GM18868 (cell line): Measurements from ENCODE around the gene ITM2C.

Experiments
- ATAC-seq: cut with Tn5 transposase; IDR thresholded peaks from one replicate; pipeline ENCODE4 v1.9.1; 2021; ENCODE audit warnings: mild to moderate bottlenecking, moderate library complexity; ENCODE audit not compliant: unreplicated experiment

The ITM2C gene

DNA sequence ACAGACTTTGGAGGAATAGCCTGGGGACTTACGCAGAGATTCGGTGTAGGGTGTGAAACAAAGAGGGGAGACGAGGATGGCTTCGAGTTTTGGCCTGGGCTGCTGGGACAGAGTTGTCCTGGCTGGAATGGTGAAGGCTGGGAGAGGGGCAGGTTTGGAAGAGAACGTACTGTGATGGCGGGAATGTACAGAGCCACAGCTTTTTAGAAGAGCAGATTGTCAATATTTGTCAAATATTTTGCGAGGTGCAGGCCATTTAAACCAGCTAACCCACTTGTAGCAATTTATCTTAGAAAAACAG is 14.4 kb upstream of the ITM2C start:
- ATAC-seq = no peak

DNA sequence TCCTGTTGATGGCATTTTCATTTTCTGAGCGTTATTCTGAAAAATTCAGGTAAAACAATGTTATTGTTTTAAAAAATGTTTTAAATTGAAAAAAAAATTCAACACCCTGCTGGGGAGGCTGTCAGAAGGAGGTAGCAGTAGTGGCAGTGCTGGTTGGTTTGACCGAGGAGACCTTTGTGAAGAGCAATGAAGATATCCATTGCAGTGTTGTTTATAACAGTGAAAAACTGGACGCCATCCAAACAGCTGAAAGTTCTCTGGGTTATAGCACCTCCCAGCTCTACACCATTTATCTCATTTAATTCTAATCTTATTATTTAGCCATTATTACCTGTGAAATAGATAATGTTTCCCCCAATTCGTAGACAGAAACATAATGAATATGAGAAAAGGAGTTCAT is 12.6 kb upstream of the ITM2C start:
- ATAC-seq = no peak

DNA sequence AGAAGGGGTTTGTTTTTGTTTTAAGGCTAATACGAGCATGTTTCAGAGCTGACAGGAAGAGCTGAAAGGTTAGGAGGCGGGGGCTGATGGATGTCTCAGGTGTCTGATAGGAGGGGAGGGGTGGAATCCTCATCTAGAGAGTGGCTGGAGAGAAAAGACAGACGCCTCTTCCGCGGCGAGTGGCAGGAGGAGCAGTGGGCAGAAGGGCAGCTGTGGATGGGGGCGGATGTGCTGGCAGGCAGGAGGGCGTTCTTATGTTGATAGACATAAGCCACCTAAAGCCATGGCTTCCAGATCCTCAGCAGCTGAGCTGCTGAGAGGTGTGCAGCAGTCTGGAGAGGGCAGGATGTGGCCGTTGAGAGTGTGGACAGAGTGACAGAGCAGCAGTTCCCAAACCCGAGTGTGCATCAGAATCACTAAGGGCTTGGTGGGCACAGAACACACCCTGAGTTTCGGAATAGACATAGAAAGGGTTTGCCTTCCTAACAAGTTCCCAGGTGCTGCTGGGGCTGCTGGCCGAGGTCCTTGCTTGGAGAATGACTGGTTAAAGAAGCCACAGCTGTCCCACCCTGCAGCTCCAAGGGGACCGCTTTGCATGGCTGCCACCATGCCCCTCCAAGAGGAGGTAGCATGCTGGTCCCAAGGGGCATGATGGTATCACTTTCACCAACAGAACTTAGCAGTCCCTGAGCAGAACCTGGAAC is 3.0 kb upstream of the ITM2C start:
- no peak for ATAC-seq

DNA sequence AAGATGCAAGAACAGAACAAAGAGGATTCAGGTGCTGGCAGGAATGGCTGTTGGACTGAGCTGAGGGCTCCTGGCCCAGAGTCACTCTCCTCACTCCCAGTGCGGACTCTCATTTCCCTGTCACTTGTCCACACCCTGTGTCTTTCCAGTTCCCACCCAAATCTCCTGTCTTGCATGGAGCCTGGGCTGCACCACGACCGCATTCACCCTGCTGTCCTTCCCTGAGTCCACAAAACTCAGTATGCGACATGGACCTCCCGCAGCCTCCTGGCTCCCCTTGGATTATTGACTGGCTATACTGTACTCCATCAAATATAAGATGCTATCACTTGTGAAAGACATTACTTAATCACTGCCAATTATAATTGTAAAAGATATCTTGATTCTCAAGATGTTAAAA is 2.5 kb upstream of the ITM2C start:
- ATAC-seq = no peak

DNA sequence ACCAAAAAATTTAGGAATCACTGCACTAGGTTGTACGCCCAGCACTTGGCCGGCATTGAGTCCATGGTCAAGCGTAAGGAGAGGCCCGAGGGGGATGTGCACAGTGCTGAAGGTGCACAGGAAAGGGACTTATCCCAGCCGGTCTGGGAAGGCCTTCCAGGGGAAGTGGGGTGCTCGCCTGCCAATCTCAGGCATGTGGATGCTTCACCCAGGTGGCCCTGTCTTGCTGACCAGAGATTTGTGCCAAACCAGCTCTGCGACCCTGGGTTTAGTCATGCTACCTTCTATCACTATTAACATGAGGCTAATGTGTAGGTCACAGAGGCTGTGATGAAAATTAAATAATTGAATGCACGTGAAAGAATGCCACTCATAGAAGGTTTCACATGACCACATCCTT is 1.7 kb upstream of the ITM2C start:
- ATAC-seq = no peak

DNA sequence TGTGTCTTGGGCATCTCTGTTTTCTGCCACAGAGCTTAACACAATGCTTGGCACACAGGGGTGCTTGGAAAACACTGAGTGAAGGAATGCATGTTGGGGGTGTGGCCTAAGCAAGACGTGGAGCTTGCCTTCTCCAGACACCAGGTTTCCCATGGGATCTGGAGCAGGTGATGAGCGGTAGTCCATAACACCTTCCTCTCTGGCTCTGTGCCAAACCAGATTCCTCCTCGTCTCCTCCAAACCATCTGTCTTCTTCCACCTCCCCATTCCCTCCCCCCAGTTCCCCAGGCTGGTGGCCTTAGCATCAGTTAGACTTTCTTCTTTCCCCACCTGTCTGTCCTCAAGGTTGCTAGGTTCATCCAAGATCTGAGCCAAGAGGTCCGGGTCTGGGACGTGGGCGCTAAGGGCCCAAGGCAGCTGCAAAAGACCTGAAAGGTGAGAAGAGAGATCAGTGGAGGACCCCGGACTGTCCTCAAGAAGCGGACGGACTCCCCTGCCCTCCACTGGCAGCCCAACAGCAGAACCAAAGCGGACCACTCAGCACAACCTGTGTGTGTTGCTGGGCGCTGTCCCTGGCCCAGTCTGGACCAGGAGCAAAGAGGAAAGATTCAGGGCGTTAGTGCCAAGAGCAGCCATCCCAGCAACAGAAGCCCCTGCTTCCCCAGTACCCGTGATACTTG is 1.2 kb upstream of the ITM2C start:
- no peak for ATAC-seq

DNA sequence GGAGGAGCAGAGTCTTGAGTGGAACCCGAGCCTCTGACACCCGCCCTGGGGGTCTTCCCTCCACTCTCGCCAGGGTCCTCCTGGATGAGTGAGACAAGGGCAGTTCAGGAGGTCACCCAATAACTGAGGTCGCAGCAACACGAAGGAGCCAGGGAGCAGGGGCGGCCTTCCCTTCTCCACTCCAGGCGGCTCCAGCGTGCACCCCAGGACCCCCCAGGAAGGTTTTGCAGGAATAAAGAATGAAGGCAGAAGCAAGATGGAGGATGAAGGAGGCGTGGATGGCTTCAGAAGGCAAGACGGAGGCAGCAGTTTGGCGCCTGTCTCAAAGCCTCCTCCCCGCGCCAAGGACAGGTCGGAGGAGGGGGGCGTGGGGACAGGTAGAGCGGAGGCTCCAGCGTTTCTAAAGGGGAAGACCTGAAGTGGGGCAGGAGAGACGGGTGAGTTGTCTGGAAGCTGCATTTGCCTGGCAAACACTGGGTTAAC is 579 bp upstream of the ITM2C start:
- ATAC-seq = no peak

- ATAC-seq = no peak
Observed at GRCh38 chr2:230865307-230865765, 594 bp downstream of the ITM2C start.

- ATAC-seq = no peak
Observed at GRCh38 chr2:230865766-230866755, 1.3 kb downstream of the ITM2C start.

DNA sequence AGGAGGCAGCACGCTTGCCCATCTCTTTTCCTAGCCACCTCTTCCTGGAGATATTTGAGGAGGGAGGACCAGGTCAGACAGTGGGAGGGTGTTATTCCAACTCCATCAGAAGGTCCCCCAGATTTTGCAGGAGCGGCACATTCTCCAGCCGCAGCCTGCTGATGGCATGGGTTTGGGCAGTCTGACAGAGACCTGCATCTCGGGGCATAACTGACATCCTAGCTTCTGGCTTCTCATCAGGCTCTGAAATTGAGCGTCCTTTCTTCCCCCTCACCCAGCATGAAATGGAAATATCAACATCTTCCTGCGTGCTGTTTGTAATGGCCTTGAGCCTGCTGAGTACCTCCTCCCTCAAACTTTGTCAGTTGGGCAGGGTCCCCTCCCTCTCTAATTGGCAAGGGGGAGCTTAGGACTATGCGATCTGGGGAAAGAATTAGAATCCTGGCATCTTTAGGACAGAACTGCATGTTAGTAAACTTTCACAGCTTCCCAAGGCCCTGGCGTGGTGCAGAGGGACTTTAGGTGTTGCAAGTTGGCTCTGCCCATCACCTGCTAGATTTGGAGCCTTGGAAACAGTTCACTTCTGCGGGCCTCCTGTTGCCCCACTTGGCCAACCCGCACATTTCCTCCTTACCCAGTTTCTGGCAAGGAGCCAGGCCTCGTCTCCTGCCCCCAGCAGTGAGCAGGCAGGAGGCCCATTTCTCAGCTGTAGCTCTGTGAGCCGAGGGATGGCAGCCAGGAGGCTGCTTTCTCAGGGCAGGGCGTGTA is 2.2 kb downstream of the ITM2C start:
- ATAC-seq = no peak

DNA sequence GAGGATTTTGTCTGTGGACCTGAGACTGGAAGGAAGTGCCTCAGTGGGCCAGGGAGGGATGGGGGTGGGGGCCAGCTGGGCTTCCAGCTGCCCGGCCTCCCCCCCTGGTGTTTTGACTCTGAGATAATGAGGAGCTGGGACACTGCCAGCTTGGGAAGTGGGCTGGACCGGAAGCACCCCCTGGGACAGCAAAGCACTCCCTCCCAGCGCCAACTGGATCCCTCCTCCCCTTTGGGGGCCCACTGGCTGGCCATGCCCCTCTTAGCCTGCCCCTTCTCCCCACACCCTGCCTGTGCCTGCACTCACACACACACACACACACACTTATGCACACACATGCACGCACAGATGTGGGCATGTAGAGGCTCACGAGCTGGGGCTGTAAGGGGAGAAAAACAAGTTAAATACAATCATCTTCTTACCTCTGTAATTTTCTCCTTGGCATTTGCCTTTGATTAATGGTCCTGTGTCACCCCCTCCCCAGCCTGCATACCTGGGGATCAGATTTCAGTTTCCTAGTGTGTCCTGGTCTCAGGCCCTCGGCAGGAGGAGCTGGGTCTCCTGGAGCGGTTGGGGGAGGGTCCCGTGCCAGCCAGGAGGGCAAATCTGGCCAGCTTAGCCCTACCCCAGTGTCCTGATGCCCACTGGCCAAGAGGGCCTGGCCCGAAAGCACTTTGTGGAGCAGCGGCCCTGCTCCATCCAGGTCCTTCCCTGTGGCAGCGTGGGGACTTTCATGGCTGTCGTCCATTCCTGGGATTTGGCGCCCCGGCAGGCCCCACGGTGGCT is 3.6 kb downstream of the ITM2C start:
- no peak for ATAC-seq

DNA sequence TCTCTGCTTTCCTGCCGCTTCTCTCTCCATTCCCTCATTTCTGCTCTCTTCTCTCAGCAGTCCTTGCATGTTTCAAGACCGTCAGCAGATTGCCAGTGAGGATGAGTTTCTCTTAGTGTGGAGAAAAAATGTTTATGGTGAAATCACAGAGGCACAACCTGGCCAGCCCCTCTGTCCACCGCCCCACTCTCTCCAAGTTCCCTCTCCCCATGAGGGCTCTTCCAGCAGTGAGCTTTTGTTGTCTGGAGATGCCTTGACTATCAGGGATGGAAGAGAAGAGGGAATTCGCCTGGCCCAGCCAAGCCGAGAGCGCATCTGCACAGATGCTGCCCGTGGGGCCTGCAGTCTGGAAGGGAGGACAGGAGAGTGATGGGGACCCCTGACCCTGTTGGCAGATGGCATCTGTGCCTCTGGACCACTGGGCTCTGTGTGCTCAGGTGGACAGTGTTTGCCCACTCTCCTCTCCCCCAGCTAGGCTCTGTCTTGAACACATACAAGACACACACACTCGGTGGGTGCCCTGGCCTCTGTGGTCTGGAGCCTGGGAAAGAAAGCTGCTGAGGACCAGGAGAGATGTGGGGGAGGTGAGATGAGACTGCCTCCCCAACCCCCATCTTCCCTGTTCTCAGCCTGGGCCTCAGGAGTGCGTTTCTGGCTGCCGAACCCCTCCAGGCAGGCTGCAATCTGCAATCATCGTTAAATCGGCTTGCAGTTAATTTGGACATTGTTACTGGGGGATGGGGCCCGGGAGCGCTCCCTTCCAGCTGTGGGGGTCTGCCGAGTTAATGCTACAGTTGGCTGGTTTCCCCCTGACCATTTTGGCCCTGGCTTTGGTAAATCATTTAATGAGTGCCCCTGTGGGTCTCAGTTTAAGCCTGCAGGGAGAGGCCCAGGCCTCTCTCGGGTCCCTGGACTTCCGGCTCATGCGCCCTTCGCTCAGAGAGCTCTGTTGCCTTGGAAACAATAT is 4.5 kb downstream of the ITM2C start:
- ATAC-seq = no peak

- ATAC-seq = no peak
Observed at GRCh38 chr2:230869914-230870543, 5.3 kb downstream of the ITM2C start.

- ATAC-seq = no peak
Observed at GRCh38 chr2:230870544-230871360, 6.0 kb downstream of the ITM2C start.

GRCh38 chr2:230871361-230872150 is 6.8 kb downstream of the ITM2C start:
- no peak for ATAC-seq

GRCh38 chr2:230872151-230872967 is 7.6 kb downstream of the ITM2C start:
- no peak for ATAC-seq
